Right renal pelvis (tissue), 4 donors: Measurements from ENCODE around the gene TRABD. TPM values are rescaled to one million over a fixed set of nuclear protein-coding genes. Genes with fewer than 3 reads are reported as not detected.
"Not testable (repeated sequence)": the region's sequence is repeated elsewhere in the genome, so short reads cannot be mapped to it uniquely, and the experiment has no call there.

Experiments used
- DNase-seq, 4 donors: peaks; one replicate each; pipeline ENCODE4 v3.0.0-alpha.2; 2013; ENCODE audit warnings: low read depth in 4 of 4, low spot score in 3 of 4, missing footprints in 1 of 4
- polyA plus RNA-seq, 4 donors: library from polyadenylated mRNA; unstranded; fragments of 120-200 nt; gene quantifications; one replicate each; pipeline ENCODE4 v1.2.1, GENCODE V29; 2013; ENCODE audit not compliant: insufficient read length in 4 of 4

The TRABD gene
- polyA plus RNA-seq, 4 donors = 19.1 to 30.8 (median 21.7) TPM

DNA sequence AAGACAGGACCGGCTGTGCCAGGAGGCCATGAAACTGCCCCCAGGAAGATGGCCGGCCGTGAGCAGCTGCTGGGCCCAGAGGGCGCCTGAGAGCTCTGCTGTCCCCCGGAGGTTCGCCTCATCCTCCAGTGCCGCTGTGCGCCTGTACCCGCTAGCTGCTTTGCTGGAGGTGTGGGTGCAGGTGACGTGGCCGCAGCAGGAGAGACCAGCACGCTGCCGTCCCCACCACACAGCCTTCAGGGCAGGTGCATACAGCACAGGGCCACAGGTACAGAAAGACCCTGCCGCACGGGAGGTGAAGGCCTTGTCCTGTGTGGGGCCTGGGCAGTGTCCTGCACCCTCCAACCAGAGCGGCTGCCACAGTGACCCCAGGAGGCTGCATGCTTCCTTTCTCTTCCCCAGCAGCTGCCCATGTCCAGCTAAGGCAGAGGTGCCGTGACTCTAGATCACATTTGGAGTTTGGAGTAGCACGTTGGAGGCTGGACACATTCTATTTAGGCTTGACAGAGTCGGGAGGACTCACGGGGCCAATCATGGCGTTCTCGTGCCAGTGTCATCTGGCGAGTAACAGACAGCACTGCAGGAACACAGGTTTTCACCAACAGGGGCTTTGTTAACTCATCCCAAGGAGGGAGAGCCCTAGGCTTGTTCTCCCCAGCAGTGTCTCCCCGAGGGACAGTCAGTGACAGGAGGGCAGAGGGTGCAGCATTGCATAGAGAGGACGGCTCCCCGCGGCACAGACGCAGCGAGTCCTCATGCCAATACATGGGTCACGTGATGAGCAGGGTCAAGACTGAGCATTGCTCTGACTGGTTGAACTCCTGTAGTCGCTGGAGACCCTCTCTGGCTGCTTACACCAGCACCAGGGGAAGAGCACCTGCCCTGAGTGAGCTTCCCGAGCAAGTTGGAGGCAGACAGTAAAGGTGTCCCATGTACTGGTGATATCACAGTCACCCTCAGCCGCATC lies 33.9 kb upstream of the TRABD start:
- no peak for DNase-seq

DNA sequence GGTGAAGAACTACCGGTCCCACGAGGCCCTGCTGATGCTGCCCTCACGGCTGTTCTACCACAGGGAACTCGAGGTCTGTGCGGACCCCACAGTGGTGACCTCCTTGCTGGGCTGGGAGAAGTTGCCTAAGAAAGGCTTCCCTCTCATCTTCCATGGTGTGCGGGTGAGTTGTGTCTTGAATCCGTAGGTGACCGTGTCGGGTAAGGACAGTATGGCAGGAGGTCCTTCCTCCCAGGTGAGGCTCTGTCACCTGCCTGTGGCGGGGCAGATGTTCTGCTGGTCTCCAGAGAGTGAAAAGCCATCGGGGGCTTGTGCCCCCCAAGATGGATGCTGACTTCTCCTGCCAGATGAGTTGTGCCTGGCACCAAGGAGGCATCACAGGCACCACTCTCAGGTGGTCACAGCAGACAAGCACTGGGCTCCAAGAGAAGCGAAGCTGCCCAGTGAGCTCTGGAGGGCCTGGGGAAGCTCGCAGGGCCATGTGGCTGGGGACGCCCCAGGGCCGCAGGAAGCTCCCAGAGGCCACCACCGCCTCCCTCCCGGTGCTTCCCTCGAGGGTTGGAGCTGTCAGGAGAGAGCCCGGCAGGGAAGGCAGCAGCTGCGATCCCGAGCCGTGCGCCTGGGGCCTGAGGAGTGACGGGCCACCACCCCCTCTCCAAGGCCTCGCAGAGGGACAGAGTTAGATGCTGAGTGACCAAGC lies 32.5 kb upstream of the TRABD start:
- no peak for DNase-seq

DNA sequence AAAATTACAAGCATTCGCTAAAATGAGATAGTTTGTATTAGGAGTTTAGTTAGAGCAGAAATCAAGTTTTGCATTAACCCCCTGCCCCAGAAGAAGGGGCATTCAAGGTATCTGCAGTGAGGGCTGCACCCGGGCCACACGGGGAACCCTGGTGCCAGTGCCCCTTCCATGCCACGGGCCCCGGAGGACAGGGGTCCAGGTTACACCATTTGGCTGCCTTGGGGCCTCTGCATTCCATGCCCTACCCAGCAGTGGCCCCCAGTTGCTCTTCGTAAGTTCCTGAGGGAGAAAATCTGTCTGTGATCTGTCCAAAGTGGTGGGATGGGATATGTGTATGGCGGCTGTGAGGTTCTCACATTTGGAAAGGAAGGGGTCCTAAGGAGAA lies 32.0 kb upstream of the TRABD start:
- DNase-seq = no peak

DNA sequence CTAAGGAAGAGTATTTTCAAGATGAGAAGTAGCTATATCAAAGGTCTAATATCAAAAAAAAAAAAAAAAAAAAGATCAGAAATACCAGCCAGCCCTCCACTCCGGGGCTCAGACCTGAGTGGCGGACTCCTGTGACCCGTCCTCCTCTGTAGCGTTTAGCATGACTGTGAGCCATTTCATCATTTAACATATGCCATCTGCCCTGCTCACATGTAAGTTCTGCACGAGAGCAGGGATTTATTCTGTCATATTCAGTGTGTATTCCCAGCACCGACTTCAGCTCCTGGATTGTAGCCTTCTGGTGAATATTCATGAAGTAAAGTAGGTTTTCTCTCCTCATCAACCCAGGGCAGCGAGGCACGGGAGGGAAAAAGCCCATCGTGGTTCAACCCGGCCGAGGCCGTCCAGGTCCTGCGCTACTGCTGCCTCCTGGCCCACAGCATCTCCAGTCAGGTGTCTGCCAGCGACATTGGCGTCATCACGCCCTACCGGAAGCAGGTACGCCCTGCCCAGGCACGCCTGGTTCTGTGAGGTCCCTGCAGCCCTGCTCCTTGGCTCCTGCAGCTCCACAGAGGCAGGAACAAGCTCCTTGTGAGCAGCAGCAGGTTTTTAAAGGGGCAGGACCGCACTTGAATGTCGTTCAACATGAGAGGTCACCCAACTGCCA lies 27.9 kb upstream of the TRABD start:
- no peak for DNase-seq

DNA sequence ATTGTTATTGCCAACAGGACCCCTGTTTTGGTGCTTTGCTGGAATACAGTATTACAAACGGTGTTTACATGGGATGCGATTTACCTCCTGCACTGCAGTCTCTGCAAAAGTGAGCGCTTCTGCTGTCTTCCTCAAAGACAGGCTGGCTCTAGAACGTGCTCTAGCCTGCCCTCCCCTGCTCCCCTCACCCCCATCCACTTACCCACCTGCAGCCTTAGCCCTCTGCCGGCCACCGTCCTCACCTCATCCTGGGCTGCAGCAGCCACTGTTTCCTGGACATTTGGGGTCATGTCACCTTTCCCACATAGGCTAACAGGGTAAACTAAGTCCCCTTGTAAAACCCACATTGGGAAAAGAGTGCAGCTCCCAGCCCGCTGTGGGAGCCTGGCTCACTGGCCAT lies 24.8 kb upstream of the TRABD start:
- no peak for DNase-seq

DNA sequence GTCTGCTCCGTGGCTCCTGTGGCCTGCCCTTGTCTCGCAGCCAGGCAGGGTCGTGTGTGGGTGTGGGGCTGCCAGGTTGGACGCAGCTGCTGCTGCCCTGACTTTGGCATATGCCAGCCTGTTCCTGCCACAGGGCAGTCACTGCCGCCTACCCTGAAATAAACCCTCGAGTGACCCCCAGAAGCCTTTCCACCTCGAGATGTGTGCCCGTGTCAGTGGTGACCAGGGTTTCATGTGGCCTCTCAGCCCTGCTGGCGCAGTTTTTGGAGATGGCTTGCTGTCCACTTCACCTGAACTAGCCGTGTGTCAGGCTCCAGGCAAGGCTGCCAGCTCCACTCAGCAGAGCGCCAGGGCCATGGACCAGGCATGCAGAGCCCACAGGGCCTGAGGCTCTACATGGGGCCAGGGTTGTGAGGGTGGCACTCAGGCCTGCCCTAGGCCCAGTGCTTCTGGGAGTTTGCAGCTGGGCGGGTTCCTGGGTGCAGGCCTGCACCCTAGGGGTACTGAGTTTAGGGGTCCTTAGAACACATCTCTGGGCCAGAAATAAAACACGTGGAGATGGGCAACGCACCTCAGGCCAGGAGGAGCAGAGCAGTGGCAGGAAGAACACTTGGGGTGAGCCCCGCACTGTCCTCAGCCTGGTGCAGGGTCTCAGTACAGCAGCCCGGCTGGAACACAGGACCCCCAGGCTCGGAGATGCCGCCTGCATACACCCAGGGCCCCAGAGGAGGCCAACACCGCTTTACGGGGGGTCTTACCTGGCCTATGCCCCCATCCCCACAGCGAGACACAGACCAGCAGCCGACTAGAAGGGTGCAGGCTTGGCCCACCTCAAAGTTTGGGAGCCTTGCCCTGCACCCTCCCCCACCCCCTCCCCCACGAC lies 24.0 kb upstream of the TRABD start:
- no peak for DNase-seq

DNA sequence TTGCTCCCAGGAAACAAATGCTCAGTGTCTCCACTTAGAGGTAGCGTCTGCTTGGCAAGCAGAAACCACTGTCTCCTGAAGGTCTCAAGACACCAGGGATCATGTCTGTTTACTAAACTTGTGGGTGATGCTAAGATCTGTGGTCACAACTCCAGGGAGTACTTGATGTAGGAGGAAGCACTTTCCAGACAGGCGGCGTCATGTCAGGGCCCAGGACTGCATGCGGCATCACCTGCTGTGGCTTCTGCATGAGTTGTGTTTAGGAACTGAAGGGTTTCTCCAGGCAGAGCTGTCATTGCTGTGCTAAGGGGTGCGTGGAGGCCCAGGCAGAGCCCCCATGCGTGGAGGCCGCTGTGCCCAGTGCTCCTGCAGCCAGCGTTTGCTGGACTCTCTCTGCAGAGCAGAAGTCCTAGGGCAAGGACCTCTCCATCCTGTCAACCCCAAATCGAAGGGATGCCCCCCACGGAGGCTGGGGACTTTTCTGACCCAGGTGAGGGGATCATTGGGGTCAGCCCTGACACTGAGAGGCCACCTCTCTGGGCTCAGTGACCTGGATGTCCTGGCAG lies 23.2 kb upstream of the TRABD start:
- no peak for DNase-seq

DNA sequence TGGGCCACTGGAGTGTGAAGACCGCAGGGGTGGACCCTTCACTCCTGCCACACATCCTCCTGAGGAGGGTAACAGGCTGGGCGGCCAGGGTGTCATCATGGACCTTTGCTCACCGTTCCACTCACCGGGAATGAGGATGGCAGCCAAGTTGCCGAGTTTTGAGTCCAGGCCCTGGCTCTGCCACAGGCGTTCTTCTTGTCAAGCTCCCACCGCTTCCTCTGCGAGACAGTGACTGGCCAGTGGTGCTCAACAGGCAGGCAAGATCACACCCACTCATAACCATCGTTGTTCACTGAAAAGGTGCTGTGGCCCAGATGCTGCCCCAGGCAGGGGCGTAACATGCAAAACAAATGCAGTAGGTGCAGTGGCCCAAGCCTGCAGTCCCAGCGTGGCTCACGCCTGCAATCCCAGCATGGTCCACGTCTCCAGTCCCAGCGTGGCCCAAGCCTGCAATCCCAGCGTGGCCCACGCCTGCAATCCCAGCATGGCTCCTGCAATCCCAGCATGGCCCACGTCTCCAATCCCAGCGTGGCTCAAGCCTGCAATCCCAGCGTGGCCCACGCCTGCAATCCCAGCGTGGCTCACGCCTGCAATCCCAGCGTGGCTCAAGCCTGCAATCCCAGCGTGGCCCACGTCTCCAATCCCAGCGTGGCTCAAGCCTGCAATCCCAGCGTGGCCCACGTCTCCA lies 20.1 kb upstream of the TRABD start:
- no peak for DNase-seq

DNA sequence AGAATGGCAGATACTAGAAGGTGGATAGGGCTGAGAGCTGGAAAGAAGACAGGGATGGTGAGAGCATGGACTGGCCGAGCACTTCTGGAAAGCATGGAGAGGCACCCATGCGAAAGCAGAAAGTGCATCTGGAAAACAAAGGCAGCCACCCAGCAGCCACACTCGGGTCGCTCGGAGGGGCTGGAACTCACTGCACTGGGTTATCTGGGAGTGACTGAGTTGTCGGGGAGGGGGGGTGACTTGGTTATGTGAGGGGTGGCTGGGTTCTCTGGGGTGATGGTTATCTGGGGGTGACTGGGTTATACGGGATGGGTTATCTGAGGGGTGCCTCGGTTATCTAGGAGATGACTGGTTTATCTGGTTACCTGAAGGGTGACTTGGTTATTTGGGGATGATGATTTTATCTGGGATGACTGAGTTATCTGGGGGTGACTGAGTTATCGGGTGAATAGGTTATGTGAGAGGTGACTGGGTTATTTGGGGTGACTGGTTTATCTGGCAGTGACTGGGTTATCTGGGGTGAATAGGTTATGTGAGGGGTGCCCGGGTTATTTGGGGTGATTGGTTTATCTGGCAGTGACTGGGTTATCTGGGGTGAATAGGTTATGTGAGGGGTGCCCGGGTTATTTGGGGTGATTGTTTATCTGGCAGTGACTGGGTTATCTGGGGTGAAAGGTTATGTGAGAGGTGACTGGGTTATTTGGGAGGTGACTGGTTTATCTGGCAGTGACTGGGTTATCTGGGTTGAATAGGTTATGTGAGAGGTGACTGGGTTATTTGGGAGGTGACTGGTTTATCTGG lies 17.8 kb upstream of the TRABD start:
- DNase-seq = no peak

DNA sequence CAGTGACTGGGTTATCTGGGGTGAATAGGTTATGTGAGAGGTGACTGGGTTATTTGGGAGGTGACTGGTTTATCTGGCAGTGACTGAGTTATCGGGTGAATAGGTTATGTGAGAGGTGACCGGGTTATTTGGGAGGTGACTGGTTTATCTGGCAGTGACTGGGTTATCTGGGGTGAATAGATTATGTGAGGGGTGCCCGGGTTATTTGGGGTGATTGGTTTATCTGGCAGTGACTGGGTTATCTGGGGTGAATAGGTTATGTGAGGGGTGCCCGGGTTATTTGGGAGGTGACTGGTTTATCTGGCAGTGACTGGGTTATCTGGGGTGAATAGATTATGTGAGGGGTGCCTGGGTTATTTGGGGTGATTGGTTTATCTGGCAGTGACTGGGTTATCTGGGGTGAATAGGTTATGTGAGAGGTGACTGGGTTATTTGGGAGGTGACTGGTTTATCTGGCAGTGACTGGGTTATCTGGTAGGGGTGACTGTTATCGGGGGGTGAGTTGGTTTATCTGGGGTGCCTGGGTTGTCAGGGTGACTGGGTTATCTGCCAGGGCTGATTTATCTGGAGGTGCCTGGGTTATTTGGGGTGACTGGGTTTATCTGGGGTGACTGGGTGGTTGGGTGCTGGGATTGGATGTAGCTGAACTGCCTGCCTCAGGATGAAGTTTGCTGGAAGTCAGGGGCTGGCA lies 17.1 kb upstream of the TRABD start:
- DNase-seq = not testable (repeated sequence)

DNA sequence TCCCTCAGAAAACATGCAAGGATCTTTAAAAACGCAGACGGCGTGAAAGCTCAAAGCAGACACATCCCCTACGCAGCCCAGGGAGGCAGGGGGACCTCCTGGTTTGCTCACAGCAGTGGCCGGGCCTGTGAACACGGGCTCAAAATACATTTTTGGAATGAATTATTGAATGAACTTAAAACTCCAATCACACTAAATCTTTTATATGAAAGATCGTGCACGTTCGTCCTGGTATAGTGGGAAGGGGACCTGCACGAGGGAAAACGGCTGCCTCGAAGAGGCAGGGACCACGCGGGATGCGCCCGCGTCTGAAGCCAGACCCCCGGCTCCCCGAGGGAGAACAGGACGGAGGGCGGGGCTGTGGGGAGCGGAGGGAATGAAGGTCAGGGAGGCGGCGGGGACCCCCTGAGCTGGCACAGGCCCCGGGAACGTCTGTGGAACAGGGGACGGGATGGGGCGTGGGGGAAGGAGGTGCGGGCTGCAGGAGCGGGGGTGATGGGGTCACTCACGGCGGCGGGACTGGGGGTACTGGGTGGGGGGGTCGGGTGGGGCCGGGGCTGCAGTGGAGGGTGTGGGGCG lies 16.4 kb upstream of the TRABD start:
- DNase-seq = no peak

DNA sequence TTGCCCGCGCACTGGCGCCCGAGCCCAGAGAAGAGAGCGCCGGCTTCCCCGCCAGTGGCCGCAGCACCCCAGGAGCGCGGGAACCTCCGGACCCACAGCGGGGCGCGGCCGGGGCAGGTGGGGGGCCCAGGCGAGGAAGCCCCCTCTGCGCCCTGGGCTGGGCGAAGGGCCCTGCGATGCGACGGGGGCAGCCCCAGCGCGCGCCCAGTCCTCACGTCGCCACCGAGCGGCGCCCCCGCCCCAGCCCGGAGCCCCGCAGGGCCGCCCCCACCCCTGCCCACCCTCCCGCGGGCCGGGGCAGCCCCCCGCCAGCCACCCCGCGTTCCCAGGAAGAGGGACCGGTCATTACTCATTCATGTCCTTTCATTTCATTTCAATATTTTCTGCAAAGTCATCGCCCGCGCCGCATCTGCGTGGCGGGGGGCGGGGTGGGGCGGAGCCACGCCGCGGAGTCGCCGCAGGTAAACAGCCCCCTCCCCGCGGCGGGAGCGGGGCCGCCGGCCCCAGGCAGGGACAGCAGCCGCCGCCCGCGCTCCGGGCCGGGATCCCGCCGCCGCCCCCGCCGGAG lies 15.9 kb upstream of the TRABD start:
- DNase-seq = no peak

DNA sequence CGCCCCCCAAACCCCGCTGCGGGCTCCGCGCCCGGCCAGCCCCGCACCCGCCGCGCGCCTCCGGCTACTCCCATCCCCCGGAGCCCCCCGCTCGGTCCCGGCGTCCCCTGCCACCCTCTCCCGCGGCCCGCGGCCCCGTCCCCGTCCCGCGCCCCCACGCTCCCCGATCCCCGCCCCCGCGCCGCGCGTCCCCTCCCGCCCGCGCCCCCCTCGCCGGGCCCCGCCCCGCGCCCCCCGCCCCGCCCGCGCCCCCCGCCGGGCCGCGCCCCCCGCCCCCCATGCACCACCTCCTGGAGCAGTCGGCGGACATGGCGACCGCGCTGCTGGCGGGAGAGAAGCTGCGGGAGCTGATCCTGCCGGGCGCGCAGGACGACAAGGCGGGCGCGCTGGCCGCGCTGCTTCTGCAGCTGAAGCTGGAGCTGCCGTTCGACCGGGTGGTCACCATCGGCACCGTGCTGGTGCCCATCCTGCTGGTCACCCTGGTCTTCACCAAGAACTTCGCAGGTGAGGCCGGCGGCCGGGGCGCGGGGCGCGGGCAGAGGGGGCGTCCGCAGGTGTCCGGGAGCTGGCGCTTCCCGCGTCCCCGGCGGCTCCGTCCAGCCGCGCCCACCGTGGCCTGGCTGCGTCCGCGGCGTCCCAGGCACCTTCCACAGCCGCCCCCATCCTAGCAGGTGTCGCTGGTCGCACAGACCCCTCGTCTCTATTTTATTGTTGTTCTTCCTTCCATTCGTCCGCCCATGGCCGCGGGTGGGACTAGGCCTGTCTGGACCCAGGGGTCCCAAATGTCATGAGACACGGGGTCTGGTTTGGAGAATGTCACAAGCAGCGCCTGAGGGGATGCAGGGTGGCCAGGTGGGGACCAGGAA lies 15.0 kb upstream of the TRABD start, which contains the start of gene PANX2:
Gene PANX2 (plus strand): TSS at position 279 of the 866 bp plus-strand sequence. CDS start 0 bp downstream, at position 279.
- no peak for DNase-seq

DNA sequence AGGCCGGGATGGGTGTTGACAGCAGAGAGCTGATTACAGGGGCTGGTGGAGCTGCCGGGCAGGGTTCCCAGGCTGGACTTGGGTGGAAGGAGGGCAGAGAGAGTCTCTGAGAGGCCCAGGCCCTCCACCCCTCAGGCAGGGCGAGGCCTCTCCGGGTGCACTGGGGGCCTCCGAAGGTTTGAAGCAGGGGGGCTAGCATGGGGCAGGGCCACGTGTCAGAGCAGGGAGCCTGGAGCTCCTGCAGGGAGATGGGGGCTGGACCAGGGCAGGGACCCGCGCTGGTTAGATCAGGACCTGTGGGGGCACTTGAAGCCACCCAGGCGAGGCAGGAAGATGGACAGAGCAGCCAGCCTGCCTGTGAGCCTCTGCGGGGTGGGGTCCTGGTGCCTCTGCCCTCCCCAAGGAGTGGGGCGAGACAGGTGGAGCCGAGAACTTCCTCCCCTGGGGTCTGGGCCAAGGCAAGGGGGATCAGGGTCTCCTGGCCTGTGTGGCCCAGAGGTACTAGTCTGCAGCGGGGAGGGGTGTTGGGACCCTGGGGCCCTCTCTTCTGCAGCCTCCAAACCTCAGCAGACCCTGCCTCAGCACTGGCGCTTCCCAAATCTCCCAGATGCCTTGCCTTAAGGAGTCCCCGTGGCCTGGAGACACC lies 14.3 kb upstream of the TRABD start:
- DNase-seq = no peak

DNA sequence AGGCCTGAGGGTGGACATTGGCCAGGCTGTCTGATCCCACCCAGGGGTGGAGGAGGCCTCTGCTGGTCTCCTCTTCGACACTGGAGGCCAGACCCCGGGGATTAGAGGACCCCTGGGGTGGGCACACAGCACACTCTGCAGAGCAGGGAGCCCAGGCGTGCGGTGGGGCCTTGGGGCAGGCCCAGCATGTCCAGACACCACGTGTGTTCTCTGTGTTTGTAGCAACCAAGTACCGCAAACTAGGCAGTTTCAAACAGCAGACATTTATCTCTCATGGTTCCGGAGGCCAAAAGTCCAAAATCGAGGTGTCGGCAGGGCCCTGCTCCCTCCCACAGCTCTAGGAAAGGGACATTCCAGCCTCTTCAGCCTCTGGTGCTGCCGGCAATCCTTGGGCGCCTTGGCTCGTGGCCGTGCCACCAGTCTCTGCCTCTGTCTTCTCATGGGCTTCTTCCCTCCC lies 13.7 kb upstream of the TRABD start:
- DNase-seq = no peak
